GM12872 (cell line): ENCODE measurements around the gene RPL34.

Experiments
- CTCF ChIP-seq: IDR thresholded peaks from 3 replicates; pipeline ENCODE4 v1.5.1; 2011; ENCODE audit warnings: low read depth, mild to moderate bottlenecking, low read length, moderate library complexity; ENCODE audit not compliant: insufficient read depth

Gene RPL34

GRCh38 chr4:108626056-108626455 lies 5.7 kb downstream of the RPL34 start:
- no peak for TF ChIP-seq CTCF

- no peak for TF ChIP-seq CTCF
These were observed 8.0 kb downstream of the RPL34 start for GRCh38 chr4:108628411-108628810.

- TF ChIP-seq CTCF = no peak
These were observed 14.8 kb downstream of the RPL34 start for GRCh38 chr4:108635070-108635655.

GRCh38 chr4:108636246-108636645 lies 15.9 kb downstream of the RPL34 start:
- no peak for TF ChIP-seq CTCF

GRCh38 chr4:108637856-108638255 lies 17.5 kb downstream of the RPL34 start:
- TF ChIP-seq CTCF = no peak

GRCh38 chr4:108644237-108644636 lies 23.9 kb downstream of the RPL34 start:
- no peak for TF ChIP-seq CTCF

GRCh38 chr4:108646706-108647105 lies 26.3 kb downstream of the RPL34 start:
- TF ChIP-seq CTCF = no peak
